ENCODE data around the gene TXNRD2.

GRCh38 chr22:19941365-19942082 is at the start of gene TXNRD2, which contains the start of gene COMT:
- TF ChIP-seq CTCF (conservative IDR thresholded peaks at IDR 0.05) (no peak), ZFX (IDR thresholded peaks at IDR 0.05) (peak; percentile 43; the same call in 1 of the 2 replicates)

Data from C4-2B (cell line).